ENCODE results near the gene SLC47A2.

- TF ChIP-seq CTCF (IDR thresholded peaks at IDR 0.05) (no peak), POLR2A (IDR thresholded peaks at IDR 0.05) (no peak)
These were observed 64.7 kb downstream of the SLC47A2 start for GRCh38 chr17:19651451-19652238.
